ENCODE results near the gene MARCHF2.
A peak's percentile ranks its signal among the peaks of the same experiment; 100 is the strongest.

The MARCHF2 gene

GRCh38 chr19:8392017-8392591 is 21.0 kb upstream of the MARCHF2 start:
- Histone ChIP-seq H3K36me3 (ENCODE audit: control insufficient read depth in 4 of 4, insufficient read depth in 4 of 4, low read length in 3 of 4) (peaks cover 0 to 3% (median 2%) of the 10 kb centered on the region in 4 experiments), H3K27ac (ENCODE audit: insufficient read depth in 1 of 2, low read depth in 1 of 2, low read length in 2 of 2, poor library complexity in 1 of 2, severe bottlenecking in 2 of 2) (no peak overlapping the region), H3K4me1 (ENCODE audit: control extremely low read depth in 1 of 4, control insufficient read depth in 4 of 4, insufficient read depth in 4 of 4, low read length in 3 of 4) (peaks cover 0 to 30% (median 23%) of the 10 kb centered on the region in 4 experiments), H3K27me3 (replicated peaks in 2 of 5; ENCODE audit: control insufficient read depth in 4 of 5, insufficient read depth in 5 of 5, low read length in 4 of 5) (no peaks in the 10 kb centered on the region), H3K9me3 (ENCODE audit: control extremely low read depth in 1 of 5, control insufficient read depth in 4 of 5, insufficient read depth in 2 of 5, low read depth in 1 of 5, low read length in 4 of 5) (peaks cover 0 to under 1% (median 0%) of the 10 kb centered on the region in 5 experiments), H3K4me3 (ENCODE audit: control insufficient read depth in 1 of 7, extremely low read depth in 1 of 7, insufficient read depth in 4 of 7, low read depth in 2 of 7, low read length in 6 of 7) (peak overlapping the region in 1 of 7 experiments; percentile 4)
- ChIA-PET POLR2A (no interaction called here), CTCF (interaction anchor here (0.7 to 5.1 kb wide), 3 partner anchors 21 to 38 kb away, joined by 3 to 29 read pairs (median 4); partner anchors contain the start of gene MARCHF2)
- 55% methylated on average over 7 of the region's 11 CpGs for WGBS (ENCODE audit: insufficient coverage)
- DNase-seq = no peak

GRCh38 chr19:8393192-8393870 is 19.8 kb upstream of the MARCHF2 start:
- Histone ChIP-seq H3K27ac (ENCODE audit: insufficient read depth in 1 of 2, low read depth in 1 of 2, low read length in 2 of 2, poor library complexity in 1 of 2, severe bottlenecking in 2 of 2) (no peak overlapping the region), H3K36me3 (ENCODE audit: control insufficient read depth in 4 of 4, insufficient read depth in 4 of 4, low read length in 3 of 4) (peaks cover 0 to 6% (median 3%) of the 10 kb centered on the region in 4 experiments), H3K27me3 (replicated peaks in 2 of 5; ENCODE audit: control insufficient read depth in 4 of 5, insufficient read depth in 5 of 5, low read length in 4 of 5) (no peaks in the 10 kb centered on the region), H3K4me1 (ENCODE audit: control extremely low read depth in 1 of 4, control insufficient read depth in 4 of 4, insufficient read depth in 4 of 4, low read length in 3 of 4) (peaks cover 0 to 31% (median 25%) of the 10 kb centered on the region in 4 experiments), H3K9me3 (ENCODE audit: control extremely low read depth in 1 of 5, control insufficient read depth in 4 of 5, insufficient read depth in 2 of 5, low read depth in 1 of 5, low read length in 4 of 5) (no peaks in the 10 kb centered on the region), H3K4me3 (ENCODE audit: control insufficient read depth in 1 of 7, extremely low read depth in 1 of 7, insufficient read depth in 4 of 7, low read depth in 2 of 7, low read length in 6 of 7) (no peak overlapping the region)
- ChIA-PET CTCF (interaction anchor here (5.1 kb wide), 1 partner anchor 39 kb away, joined by 29 read pairs; no protein-coding TSS in a partner anchor), POLR2A (no interaction called here)
- WGBS (ENCODE audit: insufficient coverage) = 89% methylated on average over 7 of the region's 8 CpGs
- no peak for DNase-seq

- ChIA-PET POLR2A (interaction anchor here (1.4 kb wide), 1 partner anchor 40 kb away, joined by 4 read pairs; no protein-coding TSS in a partner anchor), CTCF (interaction anchor here (1.1 to 5.1 kb wide), 3 partner anchors 14 to 40 kb away, joined by 3 to 29 read pairs (median 5); no protein-coding TSS in a partner anchor)
- Histone ChIP-seq H3K9me3 (ENCODE audit: control extremely low read depth in 1 of 5, control insufficient read depth in 4 of 5, insufficient read depth in 2 of 5, low read depth in 1 of 5, low read length in 4 of 5) (no peaks in the 10 kb centered on the region), H3K4me3 (ENCODE audit: control insufficient read depth in 1 of 7, extremely low read depth in 1 of 7, insufficient read depth in 4 of 7, low read depth in 2 of 7, low read length in 6 of 7) (no peak overlapping the region), H3K27me3 (replicated peaks in 2 of 5; ENCODE audit: control insufficient read depth in 4 of 5, insufficient read depth in 5 of 5, low read length in 4 of 5) (no peaks in the 10 kb centered on the region), H3K27ac (ENCODE audit: insufficient read depth in 1 of 2, low read depth in 1 of 2, low read length in 2 of 2, poor library complexity in 1 of 2, severe bottlenecking in 2 of 2) (no peak overlapping the region), H3K36me3 (ENCODE audit: control insufficient read depth in 4 of 4, insufficient read depth in 4 of 4, low read length in 3 of 4) (peaks cover 2 to 9% (median 3%) of the 10 kb centered on the region in 4 experiments), H3K4me1 (ENCODE audit: control extremely low read depth in 1 of 4, control insufficient read depth in 4 of 4, insufficient read depth in 4 of 4, low read length in 3 of 4) (peaks cover 0 to 31% (median 25%) of the 10 kb centered on the region in 4 experiments)
- 96% methylated on average over 8 of the region's 8 CpGs for WGBS (ENCODE audit: insufficient coverage)
- no peak for DNase-seq
Observed at GRCh38 chr19:8393871-8394250, 19.2 kb upstream of the MARCHF2 start.

- WGBS (ENCODE audit: insufficient coverage) = 96% methylated on average over 14 of the region's 14 CpGs
- H3K27me3 ChIP-seq (replicated peaks in 2 of 5; ENCODE audit: control insufficient read depth in 4 of 5, insufficient read depth in 5 of 5, low read length in 4 of 5) = no peaks in the 10 kb centered on the region
- peaks cover 5 to 21% (median 16%) of the 10 kb centered on the region in 4 experiments for H3K36me3 ChIP-seq (ENCODE audit: control insufficient read depth in 4 of 4, insufficient read depth in 4 of 4, low read length in 3 of 4)
- no peaks in the 10 kb centered on the region for H3K9me3 ChIP-seq (ENCODE audit: control extremely low read depth in 1 of 5, control insufficient read depth in 4 of 5, insufficient read depth in 2 of 5, low read depth in 1 of 5, low read length in 4 of 5)
- no peak overlapping the region for H3K27ac ChIP-seq (ENCODE audit: insufficient read depth in 1 of 2, low read depth in 1 of 2, low read length in 2 of 2, poor library complexity in 1 of 2, severe bottlenecking in 2 of 2)
- CTCF ChIA-PET = interaction anchor here (1.0 kb wide), 2 partner anchors 41 to 43 kb away, joined by 4 to 9 read pairs; no protein-coding TSS in a partner anchor
- H3K4me1 ChIP-seq (ENCODE audit: control extremely low read depth in 1 of 4, control insufficient read depth in 4 of 4, insufficient read depth in 4 of 4, low read length in 3 of 4) = peaks cover 0 to 30% (median 23%) of the 10 kb centered on the region in 4 experiments
- H3K4me3 ChIP-seq (ENCODE audit: control insufficient read depth in 1 of 7, extremely low read depth in 1 of 7, insufficient read depth in 4 of 7, low read depth in 2 of 7, low read length in 6 of 7) = no peak overlapping the region
- DNase-seq = no peak
- POLR2A ChIA-PET = interaction anchor here (1.0 kb wide), 1 partner anchor 38 kb away, joined by 3 read pairs; no protein-coding TSS in a partner anchor
Observed at GRCh38 chr19:8395621-8396082, 17.5 kb upstream of the MARCHF2 start.

GRCh38 chr19:8396185-8396562 is 16.9 kb upstream of the MARCHF2 start:
- Histone ChIP-seq H3K36me3 (ENCODE audit: control insufficient read depth in 4 of 4, insufficient read depth in 4 of 4, low read length in 3 of 4) (peaks cover 5 to 21% (median 16%) of the 10 kb centered on the region in 4 experiments), H3K27ac (ENCODE audit: insufficient read depth in 1 of 2, low read depth in 1 of 2, low read length in 2 of 2, poor library complexity in 1 of 2, severe bottlenecking in 2 of 2) (no peak overlapping the region), H3K4me1 (ENCODE audit: control extremely low read depth in 1 of 4, control insufficient read depth in 4 of 4, insufficient read depth in 4 of 4, low read length in 3 of 4) (peaks cover 0 to 30% (median 19%) of the 10 kb centered on the region in 4 experiments), H3K27me3 (replicated peaks in 2 of 5; ENCODE audit: control insufficient read depth in 4 of 5, insufficient read depth in 5 of 5, low read length in 4 of 5) (no peaks in the 10 kb centered on the region), H3K9me3 (ENCODE audit: control extremely low read depth in 1 of 5, control insufficient read depth in 4 of 5, insufficient read depth in 2 of 5, low read depth in 1 of 5, low read length in 4 of 5) (no peaks in the 10 kb centered on the region), H3K4me3 (ENCODE audit: control insufficient read depth in 1 of 7, extremely low read depth in 1 of 7, insufficient read depth in 4 of 7, low read depth in 2 of 7, low read length in 6 of 7) (no peak overlapping the region)
- WGBS (ENCODE audit: insufficient coverage) = 96% methylated on average over 6 of the region's 7 CpGs
- ChIA-PET POLR2A (interaction anchor here (1.0 kb wide), 1 partner anchor 39 kb away, joined by 3 read pairs; no protein-coding TSS in a partner anchor), CTCF (interaction anchor here (1.0 kb wide), 2 partner anchors 42 to 43 kb away, joined by 4 to 9 read pairs; no protein-coding TSS in a partner anchor)
- DNase-seq = no peak

- no peaks in the 10 kb centered on the region for H3K27me3 ChIP-seq (replicated peaks in 2 of 5; ENCODE audit: control insufficient read depth in 4 of 5, insufficient read depth in 5 of 5, low read length in 4 of 5)
- H3K27ac ChIP-seq (ENCODE audit: insufficient read depth in 1 of 2, low read depth in 1 of 2, low read length in 2 of 2, poor library complexity in 1 of 2, severe bottlenecking in 2 of 2) = no peak overlapping the region
- peak; percentile 70 to 78 (median 77) for DNase-seq
- H3K9me3 ChIP-seq (ENCODE audit: control extremely low read depth in 1 of 5, control insufficient read depth in 4 of 5, insufficient read depth in 2 of 5, low read depth in 1 of 5, low read length in 4 of 5) = no peaks in the 10 kb centered on the region
- WGBS (ENCODE audit: insufficient coverage) = 96% methylated on average over 10 of the region's 22 CpGs
- H3K4me1 ChIP-seq (ENCODE audit: control extremely low read depth in 1 of 4, control insufficient read depth in 4 of 4, insufficient read depth in 4 of 4, low read length in 3 of 4) = peaks cover 0 to 25% (median 14%) of the 10 kb centered on the region in 4 experiments
- ChIA-PET POLR2A (no interaction called here), CTCF (interaction anchor here (1.0 to 3.8 kb wide), 2 partner anchors 43 to 44 kb away, joined by 4 to 30 read pairs; no protein-coding TSS in a partner anchor)
- no peak overlapping the region for H3K4me3 ChIP-seq (ENCODE audit: control insufficient read depth in 1 of 7, extremely low read depth in 1 of 7, insufficient read depth in 4 of 7, low read depth in 2 of 7, low read length in 6 of 7)
- peaks cover 5 to 20% (median 16%) of the 10 kb centered on the region in 4 experiments for H3K36me3 ChIP-seq (ENCODE audit: control insufficient read depth in 4 of 4, insufficient read depth in 4 of 4, low read length in 3 of 4)
Observed at GRCh38 chr19:8396563-8397203, 16.4 kb upstream of the MARCHF2 start.

Data from common myeloid progenitor, CD34-positive (primary cell).